Measurements from ENCODE around the gene PURB.
A peak's percentile ranks its signal among the peaks of the same experiment; 100 is the strongest.
"Not testable (repeated sequence)": the region's sequence is repeated elsewhere in the genome, so short reads cannot be mapped to it uniquely, and the experiment has no call there.

PURB gene

GRCh38 chr7:44885394-44886317 lies at the start of gene PURB:
Gene PURB, minus strand, starts transcription at chr7:44885530. Its CDS starts 182 bp downstream, at chr7:44885348.
- peak within 1 kb of the TSS; percentile 89 for H3K4me3 ChIP-seq (ENCODE audit: low read length)
- H3K36me3 ChIP-seq (ENCODE audit: control insufficient read depth, insufficient read depth, low read length) = no peaks in the 10 kb centered on the region
- H3K27ac ChIP-seq (ENCODE audit: low read depth, low read length) = peak within 1 kb of the TSS; percentile 97
- H3K9ac ChIP-seq (ENCODE audit: low read length) = peak within 1 kb of the TSS; percentile 92
- H3K27me3 ChIP-seq (ENCODE audit: control insufficient read depth, insufficient read depth, low read length) = no peaks in the 10 kb centered on the region
- H3K4me1 ChIP-seq (ENCODE audit: control insufficient read depth, insufficient read depth, low read length) = peaks cover 22% of the 10 kb centered on the region

- Histone ChIP-seq H3K9ac (ENCODE audit: low read length) (no peak overlapping the region), H3K27ac (ENCODE audit: low read depth, low read length) (no peak overlapping the region), H3K27me3 (ENCODE audit: control insufficient read depth, insufficient read depth, low read length) (no peaks in the 10 kb centered on the region), H3K4me1 (ENCODE audit: control insufficient read depth, insufficient read depth, low read length) (no peaks in the 10 kb centered on the region), H3K36me3 (ENCODE audit: control insufficient read depth, insufficient read depth, low read length) (no peaks in the 10 kb centered on the region), H3K4me3 (ENCODE audit: low read length) (no peak overlapping the region)
Measured at GRCh38 chr7:44935016-44935415, 49.7 kb upstream of the PURB start.

- not testable (repeated sequence) for H3K4me1 ChIP-seq (ENCODE audit: control insufficient read depth, insufficient read depth, low read length); H3K9ac ChIP-seq (ENCODE audit: low read length); H3K27me3 ChIP-seq (ENCODE audit: control insufficient read depth, insufficient read depth, low read length); H3K36me3 ChIP-seq (ENCODE audit: control insufficient read depth, insufficient read depth, low read length); H3K4me3 ChIP-seq (ENCODE audit: low read length); H3K27ac ChIP-seq (ENCODE audit: low read depth, low read length)
Measured at GRCh38 chr7:44934510-44934909, 49.2 kb upstream of the PURB start.

GRCh38 chr7:44930921-44931320 lies 45.6 kb upstream of the PURB start:
- Histone ChIP-seq H3K27me3 (ENCODE audit: control insufficient read depth, insufficient read depth, low read length) (no peaks in the 10 kb centered on the region), H3K9ac (ENCODE audit: low read length) (no peak overlapping the region), H3K4me3 (ENCODE audit: low read length) (no peak overlapping the region), H3K4me1 (ENCODE audit: control insufficient read depth, insufficient read depth, low read length) (no peaks in the 10 kb centered on the region), H3K36me3 (ENCODE audit: control insufficient read depth, insufficient read depth, low read length) (no peaks in the 10 kb centered on the region), H3K27ac (ENCODE audit: low read depth, low read length) (no peak overlapping the region)

- no peak overlapping the region for H3K4me3 ChIP-seq (ENCODE audit: low read length)
Measured at GRCh38 chr7:44922351-44922694, 37.0 kb upstream of the PURB start.

GRCh38 chr7:44921607-44922350 lies 36.4 kb upstream of the PURB start:
- H3K4me1 ChIP-seq (ENCODE audit: control insufficient read depth, insufficient read depth, low read length) = no peaks in the 10 kb centered on the region
- no peak overlapping the region for H3K4me3 ChIP-seq (ENCODE audit: low read length)
- H3K27me3 ChIP-seq (ENCODE audit: control insufficient read depth, insufficient read depth, low read length) = no peaks in the 10 kb centered on the region
- no peaks in the 10 kb centered on the region for H3K36me3 ChIP-seq (ENCODE audit: control insufficient read depth, insufficient read depth, low read length)
- no peak overlapping the region for H3K27ac ChIP-seq (ENCODE audit: low read depth, low read length)
- H3K9ac ChIP-seq (ENCODE audit: low read length) = no peak overlapping the region

More at GRCh38 chr7:44922351-44922694, 37.0 kb upstream of the PURB start:
- no peak overlapping the region for H3K27ac ChIP-seq (ENCODE audit: low read depth, low read length)
- no peaks in the 10 kb centered on the region for H3K4me1 ChIP-seq (ENCODE audit: control insufficient read depth, insufficient read depth, low read length)
- no peaks in the 10 kb centered on the region for H3K36me3 ChIP-seq (ENCODE audit: control insufficient read depth, insufficient read depth, low read length)
- H3K9ac ChIP-seq (ENCODE audit: low read length) = no peak overlapping the region
- H3K27me3 ChIP-seq (ENCODE audit: control insufficient read depth, insufficient read depth, low read length) = no peaks in the 10 kb centered on the region

- Histone ChIP-seq H3K36me3 (ENCODE audit: control insufficient read depth, insufficient read depth, low read length) (no peaks in the 10 kb centered on the region), H3K27me3 (ENCODE audit: control insufficient read depth, insufficient read depth, low read length) (no peaks in the 10 kb centered on the region), H3K9ac (ENCODE audit: low read length) (no peak overlapping the region), H3K27ac (ENCODE audit: low read depth, low read length) (no peak overlapping the region), H3K4me1 (ENCODE audit: control insufficient read depth, insufficient read depth, low read length) (no peaks in the 10 kb centered on the region), H3K4me3 (ENCODE audit: low read length) (no peak overlapping the region)
Measured at GRCh38 chr7:44920119-44920518, 34.8 kb upstream of the PURB start.

GRCh38 chr7:44918029-44918428 lies 32.7 kb upstream of the PURB start:
- H3K9ac ChIP-seq (ENCODE audit: low read length) = no peak overlapping the region
- H3K4me1 ChIP-seq (ENCODE audit: control insufficient read depth, insufficient read depth, low read length) = no peaks in the 10 kb centered on the region
- H3K27me3 ChIP-seq (ENCODE audit: control insufficient read depth, insufficient read depth, low read length) = no peaks in the 10 kb centered on the region
- H3K36me3 ChIP-seq (ENCODE audit: control insufficient read depth, insufficient read depth, low read length) = no peaks in the 10 kb centered on the region
- no peak overlapping the region for H3K27ac ChIP-seq (ENCODE audit: low read depth, low read length)
- no peak overlapping the region for H3K4me3 ChIP-seq (ENCODE audit: low read length)

- no peaks in the 10 kb centered on the region for H3K36me3 ChIP-seq (ENCODE audit: control insufficient read depth, insufficient read depth, low read length)
- no peak overlapping the region for H3K27ac ChIP-seq (ENCODE audit: low read depth, low read length)
- H3K4me1 ChIP-seq (ENCODE audit: control insufficient read depth, insufficient read depth, low read length) = no peaks in the 10 kb centered on the region
- no peaks in the 10 kb centered on the region for H3K27me3 ChIP-seq (ENCODE audit: control insufficient read depth, insufficient read depth, low read length)
- H3K9ac ChIP-seq (ENCODE audit: low read length) = no peak overlapping the region
- H3K4me3 ChIP-seq (ENCODE audit: low read length) = no peak overlapping the region
Measured at GRCh38 chr7:44917465-44917864, 32.1 kb upstream of the PURB start.

- H3K4me3 ChIP-seq (ENCODE audit: low read length) = no peak overlapping the region
- H3K27ac ChIP-seq (ENCODE audit: low read depth, low read length) = no peak overlapping the region
- H3K4me1 ChIP-seq (ENCODE audit: control insufficient read depth, insufficient read depth, low read length) = no peaks in the 10 kb centered on the region
- no peaks in the 10 kb centered on the region for H3K36me3 ChIP-seq (ENCODE audit: control insufficient read depth, insufficient read depth, low read length)
- no peak overlapping the region for H3K9ac ChIP-seq (ENCODE audit: low read length)
- H3K27me3 ChIP-seq (ENCODE audit: control insufficient read depth, insufficient read depth, low read length) = no peaks in the 10 kb centered on the region
Measured at GRCh38 chr7:44914992-44915607, 29.8 kb upstream of the PURB start.

GRCh38 chr7:44912775-44913347 lies 27.5 kb upstream of the PURB start:
- H3K36me3 ChIP-seq (ENCODE audit: control insufficient read depth, insufficient read depth, low read length) = no peaks in the 10 kb centered on the region
- no peaks in the 10 kb centered on the region for H3K27me3 ChIP-seq (ENCODE audit: control insufficient read depth, insufficient read depth, low read length)
- H3K4me1 ChIP-seq (ENCODE audit: control insufficient read depth, insufficient read depth, low read length) = no peaks in the 10 kb centered on the region
- H3K27ac ChIP-seq (ENCODE audit: low read depth, low read length) = no peak overlapping the region
- H3K9ac ChIP-seq (ENCODE audit: low read length) = no peak overlapping the region
- H3K4me3 ChIP-seq (ENCODE audit: low read length) = no peak overlapping the region

GRCh38 chr7:44911911-44912310 lies 26.6 kb upstream of the PURB start:
- no peak overlapping the region for H3K9ac ChIP-seq (ENCODE audit: low read length)
- H3K4me3 ChIP-seq (ENCODE audit: low read length) = no peak overlapping the region
- no peak overlapping the region for H3K27ac ChIP-seq (ENCODE audit: low read depth, low read length)
- no peaks in the 10 kb centered on the region for H3K36me3 ChIP-seq (ENCODE audit: control insufficient read depth, insufficient read depth, low read length)
- no peaks in the 10 kb centered on the region for H3K27me3 ChIP-seq (ENCODE audit: control insufficient read depth, insufficient read depth, low read length)
- no peaks in the 10 kb centered on the region for H3K4me1 ChIP-seq (ENCODE audit: control insufficient read depth, insufficient read depth, low read length)
